Germinal center (tissue), 1 donor: Measurements from ENCODE around the gene NCKAP5L.
A peak's percentile ranks its signal among the peaks of the same experiment; 100 is the strongest.
"Not testable (repeated sequence)": the region's sequence is repeated elsewhere in the genome, so short reads cannot be mapped to it uniquely, and the experiment has no call there.

Source experiments
- DNase-seq: peaks from one replicate; pipeline ENCODE4 v3.0.0; 2012; ENCODE audit warnings: mixed read lengths, low spot score

The NCKAP5L gene

GRCh38 chr12:49777341-49777740 is 50.9 kb downstream of the NCKAP5L start:
- DNase-seq: no peak

DNA sequence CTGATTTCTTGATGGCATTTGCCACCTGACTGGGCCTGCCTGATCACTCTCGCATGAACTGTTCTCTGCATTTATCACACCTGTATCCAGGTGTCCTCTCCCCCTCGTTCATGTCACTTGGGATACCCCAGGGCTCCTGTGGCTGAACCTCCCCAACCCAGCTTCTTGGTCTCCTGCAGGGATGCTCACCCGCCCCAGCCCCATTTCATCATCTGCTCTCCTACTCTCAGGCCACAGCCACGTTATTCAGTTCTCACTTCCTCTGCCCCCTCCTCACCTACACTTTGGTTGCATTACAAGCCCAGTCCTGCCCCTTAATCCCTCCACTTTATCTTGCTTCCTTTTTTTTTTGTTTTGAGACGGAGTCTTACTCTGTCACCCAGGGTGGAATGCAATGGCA is 51.4 kb downstream of the NCKAP5L start:
- DNase-seq: no peak

DNA sequence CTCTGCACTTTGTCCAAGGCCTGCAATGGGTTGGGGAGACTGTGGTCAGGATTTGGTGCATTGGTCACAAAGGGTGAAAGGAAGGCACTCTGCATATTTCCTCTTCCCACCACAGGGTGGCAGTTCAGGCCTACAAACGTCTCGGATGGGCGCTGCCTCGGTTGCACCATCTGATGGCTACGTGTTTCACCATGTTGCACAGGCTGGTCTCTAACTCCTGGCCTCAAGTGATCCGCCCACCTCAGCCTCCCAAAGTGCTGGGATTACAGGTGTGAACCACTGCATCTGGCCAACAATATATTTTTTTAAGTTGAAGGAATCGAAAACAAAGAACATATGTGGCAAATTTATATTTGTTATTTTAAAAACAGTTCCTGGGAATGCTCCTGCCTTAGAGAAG is 51.8 kb downstream of the NCKAP5L start:
- peak; percentile 75 for DNase-seq

DNA sequence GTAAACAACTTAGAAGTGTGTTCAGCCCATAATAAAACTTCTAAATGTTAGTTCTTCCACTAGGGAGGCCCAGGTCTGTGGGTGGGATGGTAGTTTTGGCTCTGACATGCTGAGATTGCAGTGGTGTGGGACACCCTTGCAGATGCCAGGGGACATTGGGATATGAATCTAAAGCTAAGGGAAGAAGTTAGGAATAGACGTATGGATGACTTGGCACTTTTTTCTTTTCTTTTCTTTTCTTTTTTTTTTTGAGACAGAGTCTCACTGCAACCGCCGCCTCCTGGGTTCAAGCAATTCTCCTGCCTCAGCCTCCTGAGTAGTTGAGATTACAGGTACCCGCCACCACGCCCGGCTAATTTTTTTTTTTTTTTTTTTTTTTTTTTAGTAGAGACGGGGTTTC is 55.1 kb downstream of the NCKAP5L start:
- not testable (repeated sequence) for DNase-seq

GRCh38 chr12:49767333-49767732 is 60.9 kb downstream of the NCKAP5L start:
- DNase-seq: no peak

DNA sequence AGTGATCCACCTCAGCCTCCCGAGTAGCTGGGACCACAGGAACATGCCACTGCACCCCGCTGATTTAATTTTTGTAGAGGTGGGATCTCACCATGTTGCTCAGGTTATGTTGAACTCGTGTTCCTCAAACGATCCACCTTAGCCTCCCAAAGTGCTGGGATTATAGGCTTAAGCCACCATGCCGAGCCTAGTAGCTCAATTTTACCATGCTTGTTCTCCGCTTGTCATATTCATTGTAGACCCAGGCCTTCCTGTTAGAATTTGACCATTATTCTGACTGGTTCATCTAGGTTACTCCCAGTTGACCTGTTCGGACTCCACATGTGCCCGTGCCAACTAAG is 62.1 kb downstream of the NCKAP5L start:
- no peak for DNase-seq

DNA sequence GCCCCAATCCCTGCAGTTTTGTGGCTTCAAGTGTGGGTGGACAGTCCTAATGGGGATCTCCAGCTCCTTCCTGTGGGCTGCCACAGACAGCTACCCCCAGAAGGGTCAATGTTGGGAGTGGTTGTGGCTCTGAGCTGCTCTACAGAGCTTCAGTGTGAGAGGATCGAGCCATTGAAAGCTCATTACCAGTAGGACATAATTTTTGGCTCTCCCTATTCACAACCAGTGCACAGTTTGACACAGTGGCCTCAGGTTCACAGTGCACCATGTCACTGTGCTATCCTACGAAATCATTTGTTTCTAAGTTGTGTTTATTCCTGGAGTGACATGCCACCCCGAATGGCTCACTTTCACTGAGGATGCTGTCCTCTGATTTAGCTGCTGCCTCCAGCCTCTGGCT is 64.1 kb downstream of the NCKAP5L start:
- DNase-seq: no peak

DNA sequence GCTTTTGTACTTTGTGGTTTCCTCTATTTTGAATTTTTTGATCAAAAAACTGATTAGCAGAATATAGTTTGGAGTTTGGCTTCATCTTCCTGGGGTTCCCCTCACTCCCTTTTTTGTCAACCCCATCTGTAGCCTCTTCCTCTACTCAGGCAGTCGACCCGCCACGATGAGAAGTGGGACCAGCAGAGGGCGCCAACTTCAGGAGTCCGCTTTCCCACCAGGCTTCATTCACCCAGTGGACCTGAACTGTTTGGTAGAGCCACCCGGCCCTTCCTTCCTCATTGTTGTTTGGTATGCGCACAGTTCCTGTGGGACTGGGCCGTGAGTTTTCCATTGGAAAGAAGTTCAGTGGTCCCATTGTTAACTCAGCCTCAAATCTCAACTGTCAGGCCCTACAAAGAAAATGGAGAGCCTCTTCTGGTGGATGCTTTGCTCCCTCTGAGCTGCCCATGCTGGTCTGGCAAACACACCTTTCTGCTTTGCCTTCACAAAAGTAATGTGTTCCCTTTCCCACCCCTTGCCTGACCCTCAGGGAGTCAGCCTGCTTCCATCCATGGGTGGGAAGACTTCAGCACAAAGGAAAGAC is 65.1 kb downstream of the NCKAP5L start:
- DNase-seq: peak; percentile 79

GRCh38 chr12:49762468-49762847 is 65.8 kb downstream of the NCKAP5L start:
- DNase-seq: no peak

GRCh38 chr12:49761677-49762467 is 66.3 kb downstream of the NCKAP5L start:
- DNase-seq: no peak

DNA sequence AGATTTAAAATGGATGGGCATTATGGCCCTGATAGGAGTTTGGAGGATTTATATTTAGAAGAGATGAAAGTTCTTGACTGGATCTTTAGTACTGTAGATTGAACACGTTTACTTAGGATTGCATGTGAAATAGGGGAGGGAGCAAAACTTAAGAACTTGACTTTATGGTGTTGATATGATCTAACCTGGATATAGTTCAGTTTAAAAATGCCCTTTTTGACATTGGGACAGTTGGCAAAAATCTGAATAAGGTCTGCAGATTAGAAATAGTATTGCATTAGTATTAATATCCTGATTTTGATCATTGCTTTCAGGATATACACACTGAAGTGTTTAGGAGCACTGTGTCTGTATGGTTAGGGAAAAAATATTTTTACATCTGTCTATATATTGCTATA is 77.2 kb downstream of the NCKAP5L start:
- DNase-seq: no peak

- DNase-seq: no peak
These were observed 77.9 kb downstream of the NCKAP5L start for GRCh38 chr12:49750027-49750995.

- no peak for DNase-seq
These were observed 79.4 kb downstream of the NCKAP5L start for GRCh38 chr12:49748800-49749199.

DNA sequence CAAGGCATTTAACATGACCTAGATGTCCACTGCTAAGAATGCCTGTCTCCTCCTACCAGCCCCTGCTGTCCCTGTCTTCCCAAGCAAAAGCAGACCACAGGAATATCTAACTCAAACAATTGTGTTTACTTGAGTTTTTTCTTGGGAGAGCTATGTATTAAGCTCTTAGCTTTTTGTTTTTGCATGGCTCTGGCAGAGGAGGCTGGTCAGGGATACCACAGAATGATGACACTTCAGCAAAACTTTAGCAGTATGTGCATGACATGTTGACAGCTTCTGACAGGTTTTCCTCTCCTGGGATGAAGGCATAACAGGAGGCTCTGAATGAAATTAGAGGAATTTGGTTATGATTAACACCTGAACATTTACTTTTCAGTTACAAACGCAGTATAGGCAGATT is 79.9 kb downstream of the NCKAP5L start:
- DNase-seq: no peak

DNA sequence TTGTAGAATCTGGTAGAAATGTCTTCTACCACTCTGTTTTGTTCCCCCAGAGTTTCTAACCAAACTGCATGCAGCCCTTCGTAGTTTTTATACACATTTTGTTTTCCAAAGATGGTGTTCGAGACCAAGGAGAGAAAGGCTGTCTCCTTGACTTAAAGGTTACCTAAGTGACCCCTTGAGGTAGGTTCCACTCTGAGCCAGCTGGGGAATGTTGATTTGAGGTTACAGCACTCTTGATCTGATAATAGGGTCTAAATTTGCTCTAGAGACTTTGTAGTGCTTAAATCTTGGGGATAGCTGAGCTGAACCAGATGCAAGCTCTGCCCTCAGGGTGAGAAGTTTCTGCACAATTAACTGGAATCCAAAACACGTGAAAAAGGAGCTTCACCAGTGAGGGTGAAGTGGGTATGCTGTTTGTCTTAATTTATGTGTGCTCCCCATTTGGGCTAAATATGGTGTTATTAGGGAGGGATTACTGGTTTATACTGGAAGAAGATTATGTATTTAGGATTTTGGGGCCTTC is 83.8 kb downstream of the NCKAP5L start:
- no peak for DNase-seq

DNA sequence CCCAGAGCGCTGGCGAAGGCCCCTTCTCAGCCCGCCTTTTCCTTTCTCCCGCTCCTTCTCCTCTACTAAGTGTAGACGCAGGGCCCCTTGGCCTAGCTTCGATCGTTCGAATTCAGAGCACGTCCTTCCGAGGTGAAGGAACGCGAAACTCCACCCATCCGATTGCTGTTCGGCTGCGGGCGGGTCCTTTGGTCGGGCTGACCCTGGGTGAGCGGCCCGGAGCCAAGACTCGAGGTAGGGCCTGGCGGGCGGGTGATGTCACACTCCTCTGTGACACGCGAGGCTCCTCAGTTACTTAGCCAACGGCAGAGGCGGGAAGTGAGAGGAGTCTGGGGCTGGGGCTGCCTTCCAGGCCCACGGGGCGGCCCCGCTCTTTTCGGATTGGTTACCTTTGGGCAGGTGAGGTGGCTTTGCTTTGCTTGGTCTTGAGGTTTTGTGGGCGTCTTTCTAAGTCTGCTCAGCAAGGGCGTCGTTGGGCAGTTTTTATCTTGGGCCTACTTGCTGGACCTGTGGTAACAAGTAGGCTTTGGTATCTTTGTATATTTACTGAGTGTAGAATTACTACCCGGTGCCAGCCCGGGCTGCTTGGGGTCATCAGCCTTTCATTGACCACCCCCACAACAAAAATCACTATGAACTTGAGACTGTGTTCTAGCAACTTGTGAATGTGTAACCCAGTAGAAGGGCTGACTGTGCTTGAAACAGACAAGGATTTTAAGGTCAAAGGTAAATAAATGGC is 86.2 kb downstream of the NCKAP5L start:
- peak; percentile 63 for DNase-seq
